ENCODE data around the gene CAMK2D.

Gene CAMK2D

GRCh38 chr4:113483131-113483530 is 278.4 kb downstream of the CAMK2D start:
- ATAC-seq (no peak), DNase-seq (no peak)
- Mint-ChIP-seq H3K27ac (no peak overlapping the region), H3K9me3 (no peaks in the 10 kb centered on the region), H3K4me3 (no peak overlapping the region), H3K27me3 (no peaks in the 10 kb centered on the region), H3K4me1 (peaks cover 5% of the 10 kb centered on the region)

GRCh38 chr4:113482325-113482724 is 279.2 kb downstream of the CAMK2D start:
- Mint-ChIP-seq H3K9me3 (no peaks in the 10 kb centered on the region), H3K4me3 (no peak overlapping the region), H3K4me1 (peaks cover 5% of the 10 kb centered on the region), H3K27me3 (no peaks in the 10 kb centered on the region), H3K27ac (no peak overlapping the region)
- DNase-seq (no peak), ATAC-seq (no peak)

GRCh38 chr4:113481820-113482219 is 279.7 kb downstream of the CAMK2D start:
- ATAC-seq = no peak
- H3K27ac Mint-ChIP-seq = no peak overlapping the region

GRCh38 chr4:113480109-113480508 is 281.4 kb downstream of the CAMK2D start:
- ATAC-seq (no peak), DNase-seq (no peak)
- Mint-ChIP-seq H3K27me3 (no peaks in the 10 kb centered on the region), H3K27ac (no peak overlapping the region), H3K4me3 (no peak overlapping the region), H3K4me1 (peaks cover 22% of the 10 kb centered on the region), H3K9me3 (peaks cover 8 to 9% of the 10 kb centered on the region in 2 donors)

More at GRCh38 chr4:113481820-113482219, 279.7 kb downstream of the CAMK2D start:
- Mint-ChIP-seq H3K9me3 (peaks cover 2 to 3% of the 10 kb centered on the region in 2 donors), H3K27me3 (no peaks in the 10 kb centered on the region), H3K4me1 (peaks cover 8% of the 10 kb centered on the region), H3K4me3 (no peak overlapping the region)
- no peak for DNase-seq

- no peaks in the 10 kb centered on the region for H3K27me3 Mint-ChIP-seq
- peak overlapping the region in 1 of 2 donors; percentile 76 for H3K27ac Mint-ChIP-seq
- peaks cover 8 to 9% of the 10 kb centered on the region in 2 donors for H3K9me3 Mint-ChIP-seq
- ATAC-seq (no peak), DNase-seq (no peak)
- H3K4me1 Mint-ChIP-seq = peaks cover 29% of the 10 kb centered on the region
- no peak overlapping the region for H3K4me3 Mint-ChIP-seq
These were observed 283.5 kb downstream of the CAMK2D start for GRCh38 chr4:113478032-113478431.

GRCh38 chr4:113476800-113477199 is 284.7 kb downstream of the CAMK2D start:
- Mint-ChIP-seq H3K27me3 (no peaks in the 10 kb centered on the region), H3K4me1 (peaks cover 29% of the 10 kb centered on the region), H3K9me3 (peaks cover 8 to 9% of the 10 kb centered on the region in 2 donors), H3K4me3 (no peak overlapping the region), H3K27ac (no peak overlapping the region)
- DNase-seq = peak in 1 of 2 donors; percentile 41
- peak; percentile 72 for ATAC-seq

GRCh38 chr4:113474017-113474416 is 287.5 kb downstream of the CAMK2D start:
- ATAC-seq (peak; percentile 91), DNase-seq (peak in 1 of 2 donors; percentile 14)
- H3K4me1 Mint-ChIP-seq = peaks cover 41% of the 10 kb centered on the region
- peak overlapping the region in 1 of 2 donors; percentile 49 for H3K4me3 Mint-ChIP-seq
- H3K9me3 Mint-ChIP-seq = peaks cover 8 to 17% of the 10 kb centered on the region in 2 donors
- peak overlapping the region in 1 of 2 donors; percentile 87 for H3K27ac Mint-ChIP-seq
- no peaks in the 10 kb centered on the region for H3K27me3 Mint-ChIP-seq

- H3K4me3 Mint-ChIP-seq = no peak overlapping the region
- peaks cover 8 to 17% of the 10 kb centered on the region in 2 donors for H3K9me3 Mint-ChIP-seq
- DNase-seq (no peak), ATAC-seq (no peak)
- peaks cover 46% of the 10 kb centered on the region for H3K4me1 Mint-ChIP-seq
- no peak overlapping the region for H3K27ac Mint-ChIP-seq
- no peaks in the 10 kb centered on the region for H3K27me3 Mint-ChIP-seq
These were observed 288.7 kb downstream of the CAMK2D start for GRCh38 chr4:113472864-113473263.

- peak overlapping the region in 1 of 2 donors; percentile 5 for H3K27ac Mint-ChIP-seq
- H3K9me3 Mint-ChIP-seq = peaks cover 0 to 9% of the 10 kb centered on the region in 2 donors
- DNase-seq (no peak), ATAC-seq (no peak)
- H3K4me3 Mint-ChIP-seq = no peak overlapping the region
- H3K27me3 Mint-ChIP-seq = no peaks in the 10 kb centered on the region
- H3K4me1 Mint-ChIP-seq = peaks cover 38% of the 10 kb centered on the region
These were observed 290.2 kb downstream of the CAMK2D start for GRCh38 chr4:113471146-113471860.

- Mint-ChIP-seq H3K4me3 (no peak overlapping the region), H3K9me3 (peaks cover 0 to 8% of the 10 kb centered on the region in 2 donors), H3K27me3 (no peaks in the 10 kb centered on the region), H3K4me1 (peaks cover 27% of the 10 kb centered on the region), H3K27ac (peak overlapping the region in 1 of 2 donors; percentile 34)
- ATAC-seq = no peak
- DNase-seq = no peak
These were observed 291.6 kb downstream of the CAMK2D start for GRCh38 chr4:113469926-113470325.

- Mint-ChIP-seq H3K9me3 (peaks cover 0 to 8% of the 10 kb centered on the region in 2 donors), H3K4me1 (peaks cover 23% of the 10 kb centered on the region), H3K4me3 (no peak overlapping the region), H3K27ac (peak overlapping the region in 1 of 2 donors; percentile 49), H3K27me3 (no peaks in the 10 kb centered on the region)
- DNase-seq = no peak
- ATAC-seq = no peak
These were observed 292.5 kb downstream of the CAMK2D start for GRCh38 chr4:113469023-113469390.

GRCh38 chr4:113468165-113469022 is 293.1 kb downstream of the CAMK2D start:
- DNase-seq = peak in 1 of 2 donors; percentile 33
- H3K4me1 Mint-ChIP-seq = peaks cover 23% of the 10 kb centered on the region

GRCh38 chr4:113467581-113467980 is 294.0 kb downstream of the CAMK2D start:
- no peaks in the 10 kb centered on the region for H3K27me3 Mint-ChIP-seq
- ATAC-seq = no peak
- peaks cover 23% of the 10 kb centered on the region for H3K4me1 Mint-ChIP-seq
- peaks cover 0 to 8% of the 10 kb centered on the region in 2 donors for H3K9me3 Mint-ChIP-seq
- no peak overlapping the region for H3K27ac Mint-ChIP-seq
- no peak for DNase-seq
- H3K4me3 Mint-ChIP-seq = no peak overlapping the region

More at GRCh38 chr4:113468165-113469022, 293.1 kb downstream of the CAMK2D start:
- Mint-ChIP-seq H3K4me3 (no peak overlapping the region), H3K27ac (peak overlapping the region in 1 of 2 donors; percentile 62), H3K27me3 (no peaks in the 10 kb centered on the region), H3K9me3 (peaks cover 0 to 8% of the 10 kb centered on the region in 2 donors)
- ATAC-seq = peak; percentile 94

GRCh38 chr4:113462286-113462685 is 299.3 kb downstream of the CAMK2D start:
- no peaks in the 10 kb centered on the region for H3K9me3 Mint-ChIP-seq
- no peak overlapping the region for H3K4me3 Mint-ChIP-seq
- DNase-seq (no peak), ATAC-seq (no peak)
- peaks cover 17% of the 10 kb centered on the region for H3K4me1 Mint-ChIP-seq
- H3K27ac Mint-ChIP-seq = peak overlapping the region in 1 of 2 donors; percentile 57
- H3K27me3 Mint-ChIP-seq = no peaks in the 10 kb centered on the region

- ATAC-seq (no peak), DNase-seq (no peak)
- H3K27ac Mint-ChIP-seq = peak overlapping the region in 1 of 2 donors; percentile 12
- peaks cover 17% of the 10 kb centered on the region for H3K4me1 Mint-ChIP-seq
- no peak overlapping the region for H3K4me3 Mint-ChIP-seq
- H3K27me3 Mint-ChIP-seq = no peaks in the 10 kb centered on the region
- H3K9me3 Mint-ChIP-seq = no peaks in the 10 kb centered on the region
These were observed 300.3 kb downstream of the CAMK2D start for GRCh38 chr4:113461281-113461680.

GRCh38 chr4:113457886-113458285 is 303.7 kb downstream of the CAMK2D start:
- Mint-ChIP-seq H3K27me3 (no peaks in the 10 kb centered on the region), H3K27ac (no peak overlapping the region), H3K9me3 (no peaks in the 10 kb centered on the region), H3K4me1 (peaks cover 30% of the 10 kb centered on the region), H3K4me3 (no peak overlapping the region)
- no peak for DNase-seq
- no peak for ATAC-seq
